GM23338 (cell line): ENCODE data around the gene NPHP1.

Source experiments
- CTCF ChIP-seq, 2 experiments: fragments of 200-600 bp in 1 of 2; sonication (generic) in 1 of 2; conservative IDR thresholded peaks; 2 replicates each; pipeline versions ENCODE4 v1.5.1 to v1.6.1; 2016 to 2017; ENCODE audit warnings: antibody characterized with exemption in 2 of 2, low read depth in 2 of 2, mild to moderate bottlenecking in 2 of 2, moderate library complexity in 1 of 2
- REST ChIP-seq: IDR thresholded peaks from one replicate; pipeline ENCODE4 v1.6.1; 2018; ENCODE audit warnings: antibody characterized with exemption; ENCODE audit not compliant: unreplicated experiment

DNA sequence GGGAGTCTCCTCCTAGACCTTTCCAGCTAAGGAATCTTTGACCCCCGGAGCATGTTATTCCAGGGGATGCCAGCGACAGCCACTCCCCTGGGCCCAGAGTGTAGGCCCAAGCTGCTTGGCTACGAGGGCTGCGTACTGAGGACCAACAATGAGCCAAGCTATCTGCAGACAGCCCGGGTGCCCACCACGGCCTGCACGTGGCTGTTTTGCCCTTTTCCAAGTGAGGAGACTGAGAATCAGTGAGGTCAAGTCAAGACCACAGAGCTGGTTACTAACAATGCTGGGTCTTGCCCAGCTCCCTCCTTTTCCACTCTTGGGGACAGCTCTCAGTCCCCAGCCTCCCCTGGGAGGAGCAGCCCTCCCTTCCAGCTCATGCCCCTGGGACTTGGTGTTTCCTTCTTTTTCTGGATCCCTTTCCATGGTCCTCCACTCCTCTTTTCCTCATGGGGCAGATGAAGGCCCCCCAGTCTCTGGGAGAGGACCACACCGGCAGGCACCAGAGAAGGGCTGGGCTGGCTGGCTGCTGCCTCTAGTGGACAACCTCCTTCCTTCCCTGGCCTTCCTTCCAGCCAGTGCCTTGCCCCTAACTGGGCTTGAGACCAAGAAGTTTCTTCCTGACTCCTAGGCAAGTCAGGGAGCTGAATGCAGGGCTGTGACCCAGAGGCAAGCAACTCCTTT lies 88.6 kb downstream of the NPHP1 start:
- TF ChIP-seq CTCF (conservative IDR thresholded peaks at IDR 0.05; ENCODE audit: low read depth in 2 of 2), result peak; percentile 63 to 70
- TF ChIP-seq REST, result no peak
